ENCODE results near the gene PRAMEF18.
"Not testable (repeated sequence)": the region's sequence is repeated elsewhere in the genome, so short reads cannot be mapped to it uniquely, and the experiment has no call there.

Gene PRAMEF18

GRCh38 chr1:13216619-13217018 is 9.3 kb downstream of the PRAMEF18 start:
- not testable (repeated sequence) for FAIRE-seq; DNase-seq (ENCODE audit: insufficient read length, low spot score)

GRCh38 chr1:13208712-13209111 is 17.2 kb downstream of the PRAMEF18 start:
- not testable (repeated sequence) for FAIRE-seq; DNase-seq (ENCODE audit: insufficient read length, low spot score)

GRCh38 chr1:13201309-13201708 is 24.6 kb downstream of the PRAMEF18 start, which contains the start of gene PRAMEF13:
Gene PRAMEF13 (minus strand): TSS chr1:13201409. CDS start chr1:13199589, 1,820 bp downstream.
- not testable (repeated sequence) for FAIRE-seq; DNase-seq (ENCODE audit: insufficient read length, low spot score)
